Osteoblast (primary cell): ENCODE results near the gene SULF2. TPM values are rescaled to one million over a fixed set of nuclear protein-coding genes. Genes with fewer than 3 reads are reported as not detected.

Experiments used
- DNase-seq: peaks from one replicate; pipeline ENCODE4 v3.0.0; 2011; ENCODE audit warnings: low spot score, mixed read lengths; ENCODE audit not compliant: insufficient read length; ENCODE audit errors: missing footprints
- H2AFZ ChIP-seq: 2 replicates; pipeline ENCODE4 v1.6.0; 2011; ENCODE audit warnings: mild to moderate bottlenecking, low read length
- H3K27ac ChIP-seq: 2 replicates; pipeline ENCODE4 v1.5.1; 2011; ENCODE audit warnings: mild to moderate bottlenecking, low read depth, low read length, moderate library complexity
- H3K27me3 ChIP-seq: 2 replicates; pipeline ENCODE4 v1.6.0; 2012; ENCODE audit warnings: mild to moderate bottlenecking, control low read depth, inconsistent platforms, low read length, moderate library complexity; ENCODE audit not compliant: insufficient read depth
- H3K36me3 ChIP-seq: 2 replicates; pipeline ENCODE4 v1.5.1; 2011; ENCODE audit warnings: mild to moderate bottlenecking, low read length, control low read depth, moderate library complexity; ENCODE audit not compliant: insufficient read depth
- H3K4me1 ChIP-seq: 2 replicates; pipeline ENCODE4 v1.5.1; 2011; ENCODE audit warnings: mild to moderate bottlenecking, low read length, control low read depth, moderate library complexity; ENCODE audit not compliant: insufficient read depth
- H3K4me2 ChIP-seq: 2 replicates; pipeline ENCODE4 v1.6.0; 2011; ENCODE audit warnings: mild to moderate bottlenecking, low read length; ENCODE audit not compliant: insufficient read depth
- H3K4me3 ChIP-seq: fragments of 200-600 bp; sonication (generic); 3 replicates; pipeline ENCODE4 v1.5.1; 2012; ENCODE audit warnings: mild to moderate bottlenecking, low read length, inconsistent platforms; ENCODE audit not compliant: insufficient read depth
- H3K79me2 ChIP-seq: 2 replicates; pipeline ENCODE4 v1.6.0; 2012; ENCODE audit warnings: mild to moderate bottlenecking, low read length, control low read depth, inconsistent platforms; ENCODE audit not compliant: insufficient read depth
- H3K9me3 ChIP-seq: 2 replicates; pipeline ENCODE4 v1.5.1; 2011; ENCODE audit warnings: low read depth, low read length, control low read depth
- H4K20me1 ChIP-seq: 2 replicates; pipeline ENCODE4 v1.6.0; 2012; ENCODE audit warnings: mild to moderate bottlenecking, low read length, control low read depth; ENCODE audit not compliant: insufficient read depth
- CTCF ChIP-seq: IDR thresholded peaks from 2 replicates; pipeline ENCODE4 v1.5.1; 2011; ENCODE audit warnings: mild to moderate bottlenecking, low read depth, low read length, moderate library complexity; ENCODE audit errors: extremely low read depth
- total RNA-seq: library from RNA; depleted of rRNA; stranded (reverse); fragments of >200 nt; gene quantifications from 2 replicates; pipeline ENCODE4 v1.2.3, GENCODE V29; 2012

SULF2 gene
- total RNA-seq, 1 donor, result 102 TPM

DNA sequence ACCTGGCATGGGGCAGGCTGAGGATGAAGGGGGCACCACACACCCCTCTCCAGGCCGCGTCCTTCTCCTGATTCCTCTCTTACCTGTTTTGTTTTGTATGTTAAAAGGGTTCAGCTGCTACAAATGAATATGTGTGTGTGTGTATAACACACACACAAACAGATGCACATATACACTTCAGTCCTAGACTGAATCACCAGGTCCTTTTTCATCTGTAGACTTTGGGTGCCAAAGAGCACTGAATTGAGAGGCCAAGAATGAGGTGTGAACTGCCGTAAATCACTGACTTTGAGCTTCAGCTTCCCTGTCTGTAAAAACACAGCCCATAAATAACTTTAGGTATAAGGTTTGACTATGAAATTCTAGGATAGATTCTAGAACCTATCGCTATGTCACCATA is 40.5 kb downstream of the SULF2 start:
- no peaks in the 10 kb centered on the region for H3K9me3 ChIP-seq
- no peak overlapping the region for H3K27ac ChIP-seq
- no peak overlapping the region for H3K4me3 ChIP-seq
- no peak overlapping the region for H2AFZ ChIP-seq
- no peak for TF ChIP-seq CTCF
- peaks cover 14% of the 10 kb centered on the region for H3K27me3 ChIP-seq
- no peaks in the 10 kb centered on the region for H3K79me2 ChIP-seq
- H4K20me1 ChIP-seq, result no peaks in the 10 kb centered on the region
- no peak overlapping the region for H3K4me2 ChIP-seq
- H3K36me3 ChIP-seq, result no peaks in the 10 kb centered on the region
- DNase-seq, result no peak
- no peaks in the 10 kb centered on the region for H3K4me1 ChIP-seq

- peaks cover 14% of the 10 kb centered on the region for H3K27me3 ChIP-seq
Measured at GRCh38 chr20:47743671-47744070, 41.6 kb downstream of the SULF2 start.

GRCh38 chr20:47741669-47742608 is 43.3 kb downstream of the SULF2 start:
- H3K4me2 ChIP-seq, result no peak overlapping the region
- H4K20me1 ChIP-seq, result no peaks in the 10 kb centered on the region
- H3K79me2 ChIP-seq, result no peaks in the 10 kb centered on the region
- H3K27ac ChIP-seq, result no peak overlapping the region
- no peak for TF ChIP-seq CTCF
- no peak overlapping the region for H3K4me3 ChIP-seq
- no peaks in the 10 kb centered on the region for H3K9me3 ChIP-seq
- H3K4me1 ChIP-seq, result no peaks in the 10 kb centered on the region
- H3K27me3 ChIP-seq, result peaks cover 5% of the 10 kb centered on the region
- DNase-seq, result no peak
- H2AFZ ChIP-seq, result no peak overlapping the region
- H3K36me3 ChIP-seq, result no peaks in the 10 kb centered on the region

More at GRCh38 chr20:47743671-47744070, 41.6 kb downstream of the SULF2 start:
- Histone ChIP-seq H3K9me3 (no peaks in the 10 kb centered on the region), H3K4me2 (no peak overlapping the region), H2AFZ (no peak overlapping the region), H3K27ac (no peak overlapping the region), H3K4me1 (no peaks in the 10 kb centered on the region), H4K20me1 (no peaks in the 10 kb centered on the region), H3K79me2 (no peaks in the 10 kb centered on the region), H3K4me3 (no peak overlapping the region), H3K36me3 (no peaks in the 10 kb centered on the region)
- DNase-seq, result no peak
- TF ChIP-seq CTCF, result no peak

DNA sequence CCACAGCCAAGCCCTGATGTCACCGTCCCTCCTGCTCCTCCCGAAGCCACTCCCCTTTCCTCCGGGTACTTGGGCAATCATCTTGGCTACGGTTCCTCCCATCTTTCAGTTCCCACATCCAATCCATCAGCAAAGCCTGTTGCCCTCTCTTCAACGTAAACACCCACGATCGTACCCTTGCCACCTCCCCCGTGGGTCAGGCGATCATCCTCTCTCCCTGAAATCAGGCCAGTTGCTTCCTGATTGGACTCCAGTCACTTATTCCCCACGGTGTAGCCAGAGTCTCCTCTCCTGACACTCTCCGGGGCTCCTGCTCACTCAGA is 44.5 kb downstream of the SULF2 start:
- no peak overlapping the region for H3K4me2 ChIP-seq
- H2AFZ ChIP-seq, result no peak overlapping the region
- no peaks in the 10 kb centered on the region for H3K79me2 ChIP-seq
- TF ChIP-seq CTCF, result no peak
- DNase-seq, result no peak
- peaks cover 2% of the 10 kb centered on the region for H3K27me3 ChIP-seq
- H3K9me3 ChIP-seq, result no peaks in the 10 kb centered on the region
- no peak overlapping the region for H3K4me3 ChIP-seq
- no peak overlapping the region for H3K27ac ChIP-seq
- H3K4me1 ChIP-seq, result no peaks in the 10 kb centered on the region
- H3K36me3 ChIP-seq, result no peaks in the 10 kb centered on the region
- H4K20me1 ChIP-seq, result no peaks in the 10 kb centered on the region
